GM21723 (cell line): ENCODE results near the gene CEP63.
A peak's percentile ranks its signal among the peaks of the same experiment; 100 is the strongest.

ENCODE experiments used
- ATAC-seq: cut with Tn5 transposase; IDR thresholded peaks from one replicate; pipeline ENCODE4 v1.9.1; 2021; ENCODE audit warnings: mild to moderate bottlenecking, moderate library complexity; ENCODE audit not compliant: unreplicated experiment

CEP63 gene

GRCh38 chr3:134466331-134466730, 19.5 kb upstream of the CEP63 start:
- ATAC-seq: no peak

- ATAC-seq: no peak
These were observed 17.3 kb upstream of the CEP63 start for GRCh38 chr3:134468519-134468918.

- ATAC-seq: no peak
These were observed 14.2 kb upstream of the CEP63 start for GRCh38 chr3:134471521-134472193.

DNA sequence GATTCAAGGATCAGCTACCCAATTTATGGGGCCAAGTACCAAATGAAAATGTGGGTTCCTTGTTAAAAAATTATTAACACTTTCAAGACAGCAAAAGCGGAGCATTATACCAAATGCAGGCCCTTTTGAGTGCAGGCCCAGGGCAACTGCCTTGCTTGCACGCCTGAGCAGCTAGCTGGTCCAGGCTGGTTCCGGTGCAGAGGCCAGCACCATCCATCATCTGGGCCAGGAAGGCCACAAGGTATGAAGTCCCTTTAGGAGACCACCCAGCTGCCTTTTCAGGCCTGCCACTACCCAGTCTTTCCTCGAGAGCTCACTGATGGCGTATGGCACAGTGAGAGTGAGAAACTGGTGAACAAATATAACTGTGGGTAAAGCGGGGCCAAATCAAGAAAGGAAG, 13.0 kb upstream of the CEP63 start:
- ATAC-seq: no peak

DNA sequence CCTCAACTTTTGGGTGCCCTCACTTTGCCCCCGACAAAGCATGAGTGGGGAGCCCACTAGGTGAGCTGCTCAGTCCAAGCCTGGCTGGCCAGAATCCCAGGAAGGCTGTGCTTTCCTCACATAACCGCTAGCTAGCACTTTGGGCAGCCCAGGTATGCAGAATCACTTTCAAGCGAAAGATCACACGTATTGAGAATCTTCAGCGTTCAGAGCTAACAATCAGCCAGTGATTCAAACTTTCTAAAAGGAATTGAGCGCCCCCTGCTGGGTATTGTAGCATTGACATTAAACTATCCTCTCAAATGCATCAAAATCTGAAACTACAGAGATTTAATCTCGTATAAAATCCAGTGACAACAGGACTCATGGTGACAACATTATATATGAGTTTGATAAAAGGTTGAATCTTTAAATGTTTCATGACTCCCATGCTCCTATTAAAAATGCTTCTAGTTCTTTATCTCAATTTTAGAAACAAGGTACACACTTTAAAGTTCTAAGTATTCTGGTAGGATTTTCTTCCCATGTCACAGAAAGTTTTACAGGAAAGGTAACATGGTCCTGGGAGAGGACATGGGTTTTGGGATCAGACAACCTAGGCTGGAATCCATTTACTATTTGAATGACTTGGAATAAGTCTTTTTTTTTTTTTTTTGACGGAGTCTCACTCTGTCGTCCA, 11.8 kb upstream of the CEP63 start:
- peak; percentile 59 for ATAC-seq

DNA sequence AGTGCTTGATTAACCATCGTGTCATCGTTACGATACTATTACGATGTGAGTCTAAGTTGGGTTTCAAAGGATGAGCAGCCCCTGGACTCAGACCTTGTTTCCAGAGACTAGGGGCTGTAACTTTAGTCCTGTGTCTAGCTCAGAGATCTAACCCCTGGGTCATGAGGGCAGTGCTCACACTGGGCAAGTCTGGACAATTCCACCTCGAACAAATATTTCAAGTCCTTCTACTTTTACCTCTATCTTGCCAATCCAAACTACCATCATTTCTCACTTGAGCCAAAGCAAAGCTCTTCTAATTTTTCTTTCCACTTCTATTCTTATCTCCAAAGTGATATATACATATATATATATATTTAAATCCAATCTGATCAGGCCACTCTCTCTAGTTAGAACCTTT, 10.9 kb upstream of the CEP63 start:
- no peak for ATAC-seq

- no peak for ATAC-seq
These were observed 9.6 kb upstream of the CEP63 start for GRCh38 chr3:134476306-134476705.

GRCh38 chr3:134477002-134477401, 8.9 kb upstream of the CEP63 start:
- ATAC-seq: no peak

- no peak for ATAC-seq
These were observed 7.9 kb upstream of the CEP63 start for GRCh38 chr3:134477938-134478337.

DNA sequence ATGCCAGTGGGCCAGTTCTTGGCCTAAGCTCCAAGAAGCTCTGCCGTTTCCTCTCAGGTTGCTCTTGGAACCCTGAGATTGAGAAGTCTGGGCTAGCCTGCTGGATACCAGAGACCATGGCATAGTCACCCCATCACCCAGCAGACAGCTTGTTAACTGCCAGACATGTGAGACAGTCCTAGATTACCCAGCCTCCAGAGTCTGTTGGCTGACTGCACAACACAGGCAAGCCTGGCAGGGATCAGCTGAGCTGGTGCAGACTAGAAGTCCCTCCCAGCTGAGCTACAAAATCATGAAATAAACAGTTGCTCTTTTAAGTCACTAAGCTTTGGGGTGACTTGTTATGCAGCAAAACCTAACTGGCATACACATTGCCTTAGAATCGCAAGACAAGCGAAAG, 5.3 kb upstream of the CEP63 start:
- ATAC-seq: no peak

DNA sequence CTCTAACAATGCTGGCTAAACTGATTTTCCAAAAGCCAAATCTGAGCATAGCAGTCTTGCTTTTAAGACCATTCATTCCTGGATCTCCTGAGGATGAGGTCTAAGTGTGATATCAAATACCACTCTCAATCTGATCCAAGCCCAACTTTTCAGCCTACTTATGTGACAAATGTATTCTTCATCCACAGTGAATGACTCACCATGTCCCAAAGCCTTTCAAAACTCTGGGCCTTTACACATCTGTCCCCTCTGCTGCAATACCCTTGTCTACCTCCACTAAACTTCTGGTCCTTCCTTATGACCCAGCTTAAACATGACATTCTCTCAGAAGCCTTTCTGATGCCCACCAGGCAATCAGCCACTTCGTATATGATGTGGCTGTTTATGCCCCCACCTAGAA, 4.7 kb upstream of the CEP63 start:
- ATAC-seq: no peak

DNA sequence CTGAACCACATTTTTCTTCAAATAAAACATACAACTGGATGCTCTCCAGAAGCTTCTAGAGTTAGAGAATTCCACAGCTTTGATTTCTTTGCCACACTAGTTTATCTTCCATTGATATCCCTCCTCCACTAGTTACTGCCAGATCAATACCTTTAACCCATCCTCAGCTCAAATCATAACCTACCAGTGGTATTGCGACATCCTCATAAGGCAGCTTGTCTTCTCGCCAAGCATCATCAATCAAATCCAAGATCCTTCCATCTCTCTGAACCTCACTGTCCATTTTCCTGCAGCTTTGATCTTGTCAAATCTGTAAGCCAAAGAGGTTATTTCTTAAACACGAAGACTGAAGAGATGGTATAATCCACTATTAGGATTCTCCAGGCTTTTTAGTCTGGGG, 3.2 kb upstream of the CEP63 start:
- no peak for ATAC-seq

DNA sequence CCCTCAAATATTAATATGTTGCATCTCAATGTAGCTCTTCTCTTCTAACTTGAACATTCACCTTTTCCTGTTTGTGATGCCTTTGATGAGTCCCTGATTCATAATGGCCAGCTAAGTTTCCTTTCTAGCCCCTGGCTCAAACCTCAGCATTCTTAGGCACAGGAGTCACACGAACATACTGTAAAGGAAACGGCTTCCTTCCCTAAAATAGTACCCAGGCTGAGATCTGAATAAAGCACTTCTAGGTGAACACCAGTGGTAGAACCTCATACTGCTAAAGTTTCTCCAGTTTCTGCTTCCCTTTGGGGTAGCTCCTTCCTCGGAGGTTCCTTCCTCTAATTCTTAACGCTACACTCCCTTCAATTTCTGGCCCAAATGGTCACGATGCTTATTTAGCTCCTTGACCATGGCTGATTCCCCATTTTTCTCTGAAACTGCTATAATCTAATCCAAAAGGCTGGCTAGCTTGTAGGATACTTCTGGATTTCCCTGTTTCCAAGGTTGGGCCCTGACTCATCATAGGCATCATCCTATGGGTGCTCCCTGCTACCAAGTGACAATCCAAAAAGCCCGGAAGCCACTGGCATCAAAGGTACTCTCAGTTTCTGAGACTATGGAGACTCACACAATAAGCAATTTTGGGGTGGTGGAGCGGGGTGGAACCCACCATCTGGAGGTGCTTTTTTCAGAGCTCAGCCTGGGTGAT, 2.5 kb upstream of the CEP63 start:
- ATAC-seq: no peak

DNA sequence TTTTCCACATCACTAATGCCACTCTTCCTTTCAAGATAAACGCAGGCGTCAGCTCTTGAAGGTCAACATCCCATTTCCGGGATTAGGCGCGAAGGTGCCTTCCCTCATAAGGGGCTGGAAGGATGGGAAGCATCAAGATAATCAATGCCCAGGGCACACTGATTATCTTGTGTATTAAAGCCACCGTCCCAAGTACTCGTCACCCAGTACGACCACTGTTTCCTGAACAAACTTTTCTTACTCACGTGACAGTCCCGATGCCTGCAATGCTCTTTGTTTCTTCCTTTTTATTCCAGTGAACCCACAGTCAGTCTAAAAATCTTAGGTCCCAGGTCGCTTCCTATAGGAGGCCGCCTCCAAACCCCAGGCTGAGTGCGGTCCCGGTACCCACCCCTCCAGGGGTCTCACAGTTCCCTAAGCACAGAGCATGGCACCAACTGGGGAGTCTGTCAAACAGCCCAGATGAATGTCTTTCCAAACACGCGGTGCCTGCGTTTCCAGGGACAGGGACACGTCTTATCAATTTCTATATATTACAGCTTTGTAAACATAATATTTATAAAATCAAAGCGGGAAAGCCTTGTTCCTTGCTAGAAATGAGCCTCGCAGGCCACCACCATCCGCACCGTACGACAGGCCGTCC, 661 bp upstream of the CEP63 start:
- peak; percentile 12 for ATAC-seq

GRCh38 chr3:134486577-134487041, 752 bp downstream of the CEP63 start:
- ATAC-seq: peak; percentile 14

- peak; percentile 28 for ATAC-seq
These were observed 1.5 kb downstream of the CEP63 start for GRCh38 chr3:134487406-134487805.

DNA sequence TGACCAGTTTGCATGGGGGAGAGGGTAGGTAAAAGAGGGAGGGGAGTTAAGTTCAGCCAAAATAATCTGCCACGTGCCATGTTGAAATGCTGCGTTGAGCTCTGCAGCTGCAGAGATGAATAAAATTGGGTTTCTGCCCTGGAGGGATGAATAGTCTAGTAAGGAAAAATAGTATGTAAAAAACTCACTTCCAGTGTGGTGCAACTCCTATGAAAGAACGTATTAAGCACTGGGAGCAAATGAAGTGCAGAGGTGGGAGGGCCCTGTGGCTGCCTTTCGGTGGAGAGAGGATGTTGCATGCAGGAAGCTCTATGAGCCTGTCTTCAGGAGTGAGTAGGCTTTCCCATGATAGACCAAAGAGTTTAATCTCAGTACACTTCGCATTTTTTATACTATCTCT, 8.6 kb downstream of the CEP63 start:
- ATAC-seq: no peak

- no peak for ATAC-seq
These were observed 10.1 kb downstream of the CEP63 start for GRCh38 chr3:134495980-134496379.

DNA sequence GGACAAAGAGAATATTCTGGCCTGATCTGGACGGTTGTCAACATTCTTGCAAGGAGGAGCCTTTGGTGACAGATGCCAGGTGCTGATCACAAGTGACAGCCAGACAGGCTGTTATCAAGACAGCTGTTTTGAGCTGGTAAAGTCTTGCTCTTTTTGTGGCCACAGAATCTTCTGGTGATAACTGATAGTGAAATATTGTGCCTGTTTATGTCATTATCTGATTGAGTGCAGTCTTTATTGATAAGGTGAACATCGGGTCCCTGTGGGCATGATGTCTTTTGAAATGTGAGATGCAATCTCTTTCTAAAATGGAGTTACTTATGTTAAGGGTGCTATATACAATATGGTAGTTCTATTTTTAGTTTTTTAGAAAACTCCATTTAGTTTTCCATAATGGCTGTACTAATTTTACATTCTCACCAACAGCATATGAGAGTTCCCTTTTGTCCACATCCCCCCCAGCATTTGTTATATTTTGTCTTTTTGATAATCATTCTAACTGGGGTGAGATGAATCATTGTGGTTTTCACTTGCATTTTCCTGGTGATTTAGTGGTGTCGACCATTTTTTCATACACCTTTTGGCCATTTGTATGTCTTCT, 10.7 kb downstream of the CEP63 start:
- no peak for ATAC-seq

DNA sequence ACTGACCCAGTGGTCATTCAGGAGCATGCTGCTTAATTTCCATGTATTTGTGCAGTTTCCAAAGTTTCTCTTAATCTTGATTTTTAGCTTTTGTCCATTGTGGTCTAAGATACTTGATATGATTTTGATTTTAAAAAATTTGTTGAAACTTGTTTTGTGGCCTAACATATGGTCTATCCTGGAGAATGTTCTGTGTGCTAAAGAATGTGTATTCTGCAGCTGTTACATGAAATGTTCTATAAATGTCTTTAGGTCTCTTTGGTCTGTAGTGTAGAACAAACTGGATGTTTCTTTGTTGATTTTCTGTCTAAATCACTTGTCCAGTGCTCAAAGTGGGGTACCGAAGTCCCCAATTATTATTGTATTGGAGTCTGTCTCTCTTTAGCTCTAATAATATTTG, 17.4 kb downstream of the CEP63 start:
- no peak for ATAC-seq

GRCh38 chr3:134504132-134504531, 18.3 kb downstream of the CEP63 start:
- ATAC-seq: no peak
